GDM1 (cell line): Measurements from ENCODE around the gene CCDC192.
"Not testable (repeated sequence)": the region's sequence is repeated elsewhere in the genome, so short reads cannot be mapped to it uniquely, and the experiment has no call there.

ENCODE experiments used
- DNase-seq: peaks from one replicate; lab custom pipeline; 2025; lab: John Stamatoyannopoulos, UW

Gene CCDC192

GRCh38 chr5:127847641-127848040, 144.4 kb downstream of the CCDC192 start:
- not testable (repeated sequence) for DNase-seq

GRCh38 chr5:127848098-127848497, 144.9 kb downstream of the CCDC192 start:
- DNase-seq: no peak

GRCh38 chr5:127849408-127849807, 146.2 kb downstream of the CCDC192 start:
- no peak for DNase-seq

- no peak for DNase-seq
Measured at GRCh38 chr5:127849891-127850290, 146.7 kb downstream of the CCDC192 start.

- DNase-seq: no peak
Measured at GRCh38 chr5:127851964-127852363, 148.8 kb downstream of the CCDC192 start.

- DNase-seq: no peak
Measured at GRCh38 chr5:127854520-127854919, 151.3 kb downstream of the CCDC192 start.

GRCh38 chr5:127856292-127856691, 153.1 kb downstream of the CCDC192 start:
- no peak for DNase-seq

- no peak for DNase-seq
Measured at GRCh38 chr5:127858116-127858784, 155.1 kb downstream of the CCDC192 start.

- DNase-seq: no peak
Measured at GRCh38 chr5:127860291-127860690, 157.1 kb downstream of the CCDC192 start.

GRCh38 chr5:127863161-127863560, 160.0 kb downstream of the CCDC192 start:
- DNase-seq: no peak

- no peak for DNase-seq
Measured at GRCh38 chr5:127863610-127864395, 160.6 kb downstream of the CCDC192 start.

GRCh38 chr5:127864511-127864910, 161.3 kb downstream of the CCDC192 start:
- DNase-seq: no peak

GRCh38 chr5:127865273-127865672, 162.1 kb downstream of the CCDC192 start:
- DNase-seq: no peak

- DNase-seq: no peak
Measured at GRCh38 chr5:127867022-127867783, 164.0 kb downstream of the CCDC192 start.

- DNase-seq: no peak
Measured at GRCh38 chr5:127870914-127871313, 167.7 kb downstream of the CCDC192 start.

GRCh38 chr5:127871503-127872153, 168.4 kb downstream of the CCDC192 start:
- no peak for DNase-seq

GRCh38 chr5:127872494-127872893, 169.3 kb downstream of the CCDC192 start:
- DNase-seq: no peak

- peak; percentile 41 for DNase-seq
Measured at GRCh38 chr5:127875235-127876021, 172.2 kb downstream of the CCDC192 start.

GRCh38 chr5:127876384-127876783, 173.2 kb downstream of the CCDC192 start:
- DNase-seq: no peak

- DNase-seq: peak; percentile 7
Measured at GRCh38 chr5:127878174-127878750, 175.1 kb downstream of the CCDC192 start.

GRCh38 chr5:127884416-127884815, 181.2 kb downstream of the CCDC192 start:
- no peak for DNase-seq
